GM23338 (cell line): Measurements from ENCODE around the gene ALB. TPM values are rescaled to one million over a fixed set of nuclear protein-coding genes. Genes with fewer than 3 reads are reported as not detected.

Experiments used
- ATAC-seq: fragments of 200-7000 bp; cut with Tn5 transposase; 3 replicates; pipeline ENCODE4 v1.9.1; 2020
- DNase-seq: peaks from one replicate; pipeline ENCODE4 v3.0.0-alpha.2; 2015; ENCODE audit warnings: low spot score
- H2AFZ ChIP-seq: fragments of 200-600 bp; sonication (generic); 2 replicates; pipeline ENCODE4 v1.8.0; 2016; ENCODE audit warnings: antibody characterized with exemption, mild to moderate bottlenecking, moderate library complexity
- H3F3A ChIP-seq: fragments of 200-600 bp; sonication (generic); replicated peaks from 2 replicates; pipeline ENCODE4 v1.8.0; 2017; ENCODE audit warnings: antibody characterized with exemption, mixed run types, low read depth
- H3K27ac ChIP-seq: fragments of 200-600 bp; sonication (generic); 2 replicates; pipeline ENCODE4 v1.6.1; 2016; ENCODE audit warnings: low read depth
- H3K27me3 ChIP-seq: fragments of 200-600 bp; sonication (generic); 2 replicates; pipeline ENCODE4 v1.8.0; 2016; ENCODE audit warnings: mild to moderate bottlenecking, mixed run types, moderate library complexity; ENCODE audit not compliant: insufficient read depth
- H3K36me3 ChIP-seq: fragments of 200-600 bp; sonication (generic); 2 replicates; pipeline ENCODE4 v1.8.0; 2016; ENCODE audit warnings: mild to moderate bottlenecking; ENCODE audit not compliant: insufficient read depth
- H3K4me1 ChIP-seq: fragments of 200-600 bp; sonication (generic); 2 replicates; pipeline ENCODE4 v1.8.0; 2016; ENCODE audit warnings: mild to moderate bottlenecking, moderate library complexity; ENCODE audit not compliant: insufficient read depth
- H3K4me2 ChIP-seq: fragments of 200-600 bp; sonication (generic); 2 replicates; pipeline ENCODE4 v1.7.1; 2017; ENCODE audit warnings: mixed run types
- H3K4me3 ChIP-seq: fragments of 200-600 bp; sonication (generic); 2 replicates; pipeline ENCODE4 v1.6.1; 2016; ENCODE audit warnings: mixed run types
- H3K79me2 ChIP-seq: fragments of 200-600 bp; sonication (generic); replicated peaks from 2 replicates; pipeline ENCODE4 v1.8.0; 2017; ENCODE audit warnings: mild to moderate bottlenecking; ENCODE audit not compliant: insufficient read depth
- H3K9me2 ChIP-seq: fragments of 200-600 bp; sonication (generic); 2 replicates; pipeline ENCODE4 v1.8.0; 2017; ENCODE audit not compliant: insufficient read depth
- H4K20me1 ChIP-seq: fragments of 200-600 bp; sonication (generic); replicated peaks from 2 replicates; pipeline ENCODE4 v1.8.0; 2017; ENCODE audit warnings: mild to moderate bottlenecking; ENCODE audit not compliant: insufficient read depth
- H3K27ac Mint-ChIP-seq: 2 replicates; pipeline ENCODE4 v1.8.0; 2020; ENCODE audit warnings: inconsistent platforms, mild to moderate bottlenecking, moderate library complexity, mixed read lengths
- H3K27me3 Mint-ChIP-seq: 3 replicates; pipeline ENCODE4 v1.8.0; 2022; ENCODE audit warnings: low read depth, mild to moderate bottlenecking, moderate library complexity, mixed read lengths, inconsistent platforms; ENCODE audit not compliant: insufficient read depth, poor library complexity
- H3K36me3 Mint-ChIP-seq: 3 replicates; pipeline ENCODE4 v1.8.0; 2021; ENCODE audit warnings: low read depth, mild to moderate bottlenecking, inconsistent platforms, moderate library complexity, mixed read lengths
- H3K4me1 Mint-ChIP-seq: 3 replicates; pipeline ENCODE4 v1.8.0; 2020; ENCODE audit warnings: mild to moderate bottlenecking, inconsistent platforms, mixed read lengths
- H3K4me3 Mint-ChIP-seq: 3 replicates; pipeline ENCODE4 v1.8.0; 2021; ENCODE audit warnings: moderate library complexity, mild to moderate bottlenecking, inconsistent platforms, mixed read lengths
- H3K9me3 Mint-ChIP-seq: 3 replicates; pipeline ENCODE4 v1.8.0; 2020; ENCODE audit warnings: moderate library complexity, mild to moderate bottlenecking, inconsistent platforms, mixed read lengths
- CREB1 ChIP-seq: fragments of 250-450 bp; sonication (Bioruptor Pico); IDR thresholded peaks from 2 replicates; pipeline ENCODE4 v1.5.0; 2020; ENCODE audit warnings: low read depth, mild to moderate bottlenecking, moderate library complexity
- EZH2phosphoT487 ChIP-seq: fragments of 200-600 bp; sonication (generic); IDR thresholded peaks from one replicate; pipeline ENCODE4 v1.8.1; 2018; ENCODE audit warnings: antibody characterized with exemption; ENCODE audit not compliant: unreplicated experiment
- JUNB ChIP-seq: IDR thresholded peaks from one replicate; pipeline ENCODE4 v1.6.1; 2016; ENCODE audit warnings: antibody characterized with exemption; ENCODE audit not compliant: unreplicated experiment
- NANOG ChIP-seq: IDR thresholded peaks from 2 replicates; pipeline ENCODE4 v1.6.1; 2016; ENCODE audit warnings: antibody characterized with exemption, borderline replicate concordance
- POLR2AphosphoS5 ChIP-seq: IDR thresholded peaks from 2 replicates; pipeline ENCODE4 v1.6.1; 2016; ENCODE audit warnings: antibody characterized with exemption, low read depth
- ZNF114 ChIP-seq: fragments of 250-450 bp; sonication (Bioruptor Pico); IDR thresholded peaks from 2 replicates; pipeline ENCODE4 v1.5.0; 2020; ENCODE audit warnings: mild to moderate bottlenecking, moderate library complexity
- ZNF331 ChIP-seq: fragments of 250-450 bp; sonication (Bioruptor Pico); IDR thresholded peaks from 2 replicates; pipeline ENCODE4 v1.5.0; 2020; ENCODE audit warnings: low read depth, mild to moderate bottlenecking, moderate library complexity
- polyA plus RNA-seq: library from polyadenylated mRNA; unstranded; fragments of >200 nt; fragmentation: Nextera tagmentation; extraction: Ambion mirVana; gene quantifications from 2 replicates; pipeline ENCODE4 v1.2.1, GENCODE V29; 2016
- total RNA-seq: library from RNA; depleted of rRNA; stranded (reverse); fragments of >200 nt; shearing (Covaris generic); gene quantifications from 2 replicates; pipeline ENCODE4 v1.2.3, GENCODE V29; 2014
- TF ChIP-seq, protein P1 (sequence below): IDR thresholded peaks from 2 replicates; pipeline ENCODE4 v1.6.1; 2016; ENCODE audit warnings: antibody characterized with exemption
- TF ChIP-seq, protein P2 (sequence below): fragments of 250-450 bp; sonication (Bioruptor Pico); IDR thresholded peaks from 2 replicates; pipeline ENCODE4 v1.5.0; 2020; ENCODE audit warnings: mild to moderate bottlenecking, moderate library complexity

ALB gene
- total and polyA plus RNA-seq, 2 experiments from 2014 or later: not detected

GRCh38 chr4:73417342-73417741 is 13.3 kb downstream of the ALB start:
- no peaks in the 10 kb centered on the region for H3K36me3 Mint-ChIP-seq
- no peak for DNase-seq
- Histone ChIP-seq H3K9me2 (no peaks in the 10 kb centered on the region), H3K4me3 (no peak overlapping the region), H3K4me2 (no peak overlapping the region), H3F3A (no peaks in the 10 kb centered on the region), H3K79me2 (no peaks in the 10 kb centered on the region), H4K20me1 (no peaks in the 10 kb centered on the region), H3K36me3 (no peaks in the 10 kb centered on the region), H3K27ac (no peak overlapping the region), H2AFZ (no peak overlapping the region), H3K27me3 (no peaks in the 10 kb centered on the region), H3K4me1 (no peaks in the 10 kb centered on the region)
- peaks cover 10% of the 10 kb centered on the region; the same call in 2 of the 3 replicates for H3K4me1 Mint-ChIP-seq
- TF ChIP-seq POLR2AphosphoS5 (no peak), ZNF114 (no peak), NANOG (no peak), JUNB (no peak), CREB1 (no peak), EZH2phosphoT487 (no peak), ZNF331 (CRISPR knock-in tag) (no peak)
- TF ChIP-seq, protein P1, sequence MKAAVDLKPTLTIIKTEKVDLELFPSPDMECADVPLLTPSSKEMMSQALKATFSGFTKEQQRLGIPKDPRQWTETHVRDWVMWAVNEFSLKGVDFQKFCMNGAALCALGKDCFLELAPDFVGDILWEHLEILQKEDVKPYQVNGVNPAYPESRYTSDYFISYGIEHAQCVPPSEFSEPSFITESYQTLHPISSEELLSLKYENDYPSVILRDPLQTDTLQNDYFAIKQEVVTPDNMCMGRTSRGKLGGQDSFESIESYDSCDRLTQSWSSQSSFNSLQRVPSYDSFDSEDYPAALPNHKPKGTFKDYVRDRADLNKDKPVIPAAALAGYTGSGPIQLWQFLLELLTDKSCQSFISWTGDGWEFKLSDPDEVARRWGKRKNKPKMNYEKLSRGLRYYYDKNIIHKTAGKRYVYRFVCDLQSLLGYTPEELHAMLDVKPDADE: no peak
- TF ChIP-seq, protein P2, sequence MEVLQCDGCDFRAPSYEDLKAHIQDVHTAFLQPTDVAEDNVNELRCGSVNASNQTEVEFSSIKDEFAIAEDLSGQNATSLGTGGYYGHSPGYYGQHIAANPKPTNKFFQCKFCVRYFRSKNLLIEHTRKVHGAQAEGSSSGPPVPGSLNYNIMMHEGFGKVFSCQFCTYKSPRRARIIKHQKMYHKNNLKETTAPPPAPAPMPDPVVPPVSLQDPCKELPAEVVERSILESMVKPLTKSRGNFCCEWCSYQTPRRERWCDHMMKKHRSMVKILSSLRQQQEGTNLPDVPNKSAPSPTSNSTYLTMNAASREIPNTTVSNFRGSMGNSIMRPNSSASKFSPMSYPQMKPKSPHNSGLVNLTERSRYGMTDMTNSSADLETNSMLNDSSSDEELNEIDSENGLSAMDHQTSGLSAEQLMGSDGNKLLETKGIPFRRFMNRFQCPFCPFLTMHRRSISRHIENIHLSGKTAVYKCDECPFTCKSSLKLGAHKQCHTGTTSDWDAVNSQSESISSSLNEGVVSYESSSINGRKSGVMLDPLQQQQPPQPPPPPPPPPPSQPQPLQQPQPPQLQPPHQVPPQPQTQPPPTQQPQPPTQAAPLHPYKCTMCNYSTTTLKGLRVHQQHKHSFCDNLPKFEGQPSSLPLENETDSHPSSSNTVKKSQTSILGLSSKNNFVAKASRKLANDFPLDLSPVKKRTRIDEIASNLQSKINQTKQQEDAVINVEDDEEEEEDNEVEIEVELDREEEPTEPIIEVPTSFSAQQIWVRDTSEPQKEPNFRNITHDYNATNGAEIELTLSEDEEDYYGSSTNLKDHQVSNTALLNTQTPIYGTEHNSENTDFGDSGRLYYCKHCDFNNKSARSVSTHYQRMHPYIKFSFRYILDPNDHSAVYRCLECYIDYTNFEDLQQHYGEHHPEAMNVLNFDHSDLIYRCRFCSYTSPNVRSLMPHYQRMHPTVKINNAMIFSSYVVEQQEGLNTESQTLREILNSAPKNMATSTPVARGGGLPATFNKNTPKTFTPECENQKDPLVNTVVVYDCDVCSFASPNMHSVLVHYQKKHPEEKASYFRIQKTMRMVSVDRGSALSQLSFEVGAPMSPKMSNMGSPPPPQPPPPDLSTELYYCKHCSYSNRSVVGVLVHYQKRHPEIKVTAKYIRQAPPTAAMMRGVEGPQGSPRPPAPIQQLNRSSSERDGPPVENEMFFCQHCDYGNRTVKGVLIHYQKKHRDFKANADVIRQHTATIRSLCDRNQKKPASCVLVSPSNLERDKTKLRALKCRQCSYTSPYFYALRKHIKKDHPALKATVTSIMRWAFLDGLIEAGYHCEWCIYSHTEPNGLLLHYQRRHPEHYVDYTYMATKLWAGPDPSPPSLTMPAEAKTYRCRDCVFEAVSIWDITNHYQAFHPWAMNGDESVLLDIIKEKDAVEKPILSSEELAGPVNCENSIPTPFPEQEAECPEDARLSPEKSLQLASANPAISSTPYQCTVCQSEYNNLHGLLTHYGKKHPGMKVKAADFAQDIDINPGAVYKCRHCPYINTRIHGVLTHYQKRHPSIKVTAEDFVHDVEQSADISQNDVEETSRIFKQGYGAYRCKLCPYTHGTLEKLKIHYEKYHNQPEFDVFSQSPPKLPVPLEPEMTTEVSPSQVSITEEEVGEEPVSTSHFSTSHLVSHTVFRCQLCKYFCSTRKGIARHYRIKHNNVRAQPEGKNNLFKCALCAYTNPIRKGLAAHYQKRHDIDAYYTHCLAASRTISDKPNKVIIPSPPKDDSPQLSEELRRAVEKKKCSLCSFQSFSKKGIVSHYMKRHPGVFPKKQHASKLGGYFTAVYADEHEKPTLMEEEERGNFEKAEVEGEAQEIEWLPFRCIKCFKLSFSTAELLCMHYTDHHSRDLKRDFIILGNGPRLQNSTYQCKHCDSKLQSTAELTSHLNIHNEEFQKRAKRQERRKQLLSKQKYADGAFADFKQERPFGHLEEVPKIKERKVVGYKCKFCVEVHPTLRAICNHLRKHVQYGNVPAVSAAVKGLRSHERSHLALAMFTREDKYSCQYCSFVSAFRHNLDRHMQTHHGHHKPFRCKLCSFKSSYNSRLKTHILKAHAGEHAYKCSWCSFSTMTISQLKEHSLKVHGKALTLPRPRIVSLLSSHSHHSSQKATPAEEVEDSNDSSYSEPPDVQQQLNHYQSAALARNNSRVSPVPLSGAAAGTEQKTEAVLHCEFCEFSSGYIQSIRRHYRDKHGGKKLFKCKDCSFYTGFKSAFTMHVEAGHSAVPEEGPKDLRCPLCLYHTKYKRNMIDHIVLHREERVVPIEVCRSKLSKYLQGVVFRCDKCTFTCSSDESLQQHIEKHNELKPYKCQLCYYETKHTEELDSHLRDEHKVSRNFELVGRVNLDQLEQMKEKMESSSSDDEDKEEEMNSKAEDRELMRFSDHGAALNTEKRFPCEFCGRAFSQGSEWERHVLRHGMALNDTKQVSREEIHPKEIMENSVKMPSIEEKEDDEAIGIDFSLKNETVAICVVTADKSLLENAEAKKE (CRISPR knock-in tag): no peak
- H3K27ac Mint-ChIP-seq: no peak overlapping the region
- H3K4me3 Mint-ChIP-seq: no peak overlapping the region
- H3K9me3 Mint-ChIP-seq: no peaks in the 10 kb centered on the region
- no peak for ATAC-seq
- H3K27me3 Mint-ChIP-seq: no peaks in the 10 kb centered on the region
